Small intestine (tissue), 7 donors: ENCODE results near the gene NKAIN2. TPM values are rescaled to one million over a fixed set of nuclear protein-coding genes. Genes with fewer than 3 reads are reported as not detected.
"Not testable (repeated sequence)": the region's sequence is repeated elsewhere in the genome, so short reads cannot be mapped to it uniquely, and the experiment has no call there.

Experiments used
- DNase-seq, 2 donors: peaks; one replicate each; pipeline versions ENCODE4 v3.0.0 to v3.0.0-alpha.2; 2013
- FAIRE-seq: peaks from 2 replicates; lab custom pipeline; 2012; peaks lifted over from hg19 to GRCh38; lab: Jason Lieb, UNC
- H3K27ac ChIP-seq, 3 donors: one replicate each; pipeline ENCODE4 v1.5.1; 2013; ENCODE audit warnings: low read length in 2 of 3, mild to moderate bottlenecking in 2 of 3, control low read depth in 1 of 3, inconsistent platforms in 1 of 3, low read depth in 1 of 3, moderate library complexity in 1 of 3
- H3K27me3 ChIP-seq, 3 donors: one replicate each; pipeline ENCODE4 v1.6.1; 2013; ENCODE audit warnings: low read length in 3 of 3, inconsistent platforms in 1 of 3; ENCODE audit not compliant: control insufficient read depth in 3 of 3, insufficient read depth in 3 of 3
- H3K36me3 ChIP-seq, 3 donors: one replicate each; pipeline ENCODE4 v1.6.1; 2013; ENCODE audit warnings: low read length in 3 of 3, inconsistent platforms in 1 of 3, low read depth in 1 of 3, mild to moderate bottlenecking in 1 of 3, moderate library complexity in 1 of 3; ENCODE audit not compliant: control insufficient read depth in 3 of 3, insufficient read depth in 2 of 3
- H3K4me1 ChIP-seq, 3 donors: one replicate each; pipeline ENCODE4 v1.6.1; 2013; ENCODE audit warnings: low read length in 2 of 3, inconsistent platforms in 1 of 3, low read depth in 1 of 3, mild to moderate bottlenecking in 1 of 3, moderate library complexity in 1 of 3; ENCODE audit not compliant: control insufficient read depth in 3 of 3, insufficient read depth in 2 of 3
- H3K4me3 ChIP-seq, 3 donors: one replicate each; pipeline ENCODE4 v1.5.1; 2013; ENCODE audit warnings: low read length in 3 of 3, control low read depth in 1 of 3, inconsistent platforms in 1 of 3, low read depth in 1 of 3, mild to moderate bottlenecking in 1 of 3, moderate library complexity in 1 of 3
- H3K9me3 ChIP-seq, 2 donors: one replicate each; pipeline ENCODE4 v1.6.1; 2013; ENCODE audit warnings: low read depth in 1 of 2, low read length in 1 of 2; ENCODE audit not compliant: control insufficient read depth in 2 of 2, insufficient read depth in 1 of 2
- WGBS, 3 donors: extraction: QIAGEN DNeasy Blood & Tissue Kit; methylation state at CpG; one replicate each; pipeline ENCODE4 v1.1.7; 2013; 5-methylcytosine and 5-hydroxymethylcytosine counted together
- polyA plus RNA-seq, 4 donors: library from polyadenylated mRNA; stranded (reverse) in 3 of 4; unstranded in 1 of 4; fragments of 200-250 nt in 3 of 4; fragments of 120-200 nt in 1 of 4; gene quantifications; one replicate each; pipeline versions ENCODE4 v1.2.1 to v1.2.3, GENCODE V29; 2013
- donor health status: healthy with polysubstance abuse.
- donor health status: control.
- donor health status: control.
- donor health status: Bipolar disorder and iron deficiency.
- donor health status: healthy.

NKAIN2 gene
- polyA plus RNA-seq, 4 donors, result 0.16 to 1.4 (median 0.19) TPM; not detected in 1

DNA sequence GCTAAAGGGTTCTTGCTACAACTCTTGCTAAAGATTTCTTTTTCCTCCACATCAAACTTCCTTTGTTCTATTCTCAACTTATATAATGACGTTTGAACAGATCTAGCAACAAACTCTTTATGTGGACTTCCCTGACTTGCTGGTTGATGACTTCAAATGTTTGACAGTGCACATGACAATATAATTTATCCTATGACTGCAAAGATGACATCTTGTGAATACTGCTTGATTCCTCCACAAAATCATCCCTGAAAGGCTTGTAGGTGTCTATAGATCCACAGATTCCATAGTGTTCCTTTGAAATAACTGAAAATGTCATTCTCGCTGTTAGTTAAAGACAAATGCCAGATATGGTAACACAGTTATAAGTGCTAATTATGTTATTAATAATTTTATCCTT lies 478.9 kb downstream of the NKAIN2 start:
- H3K9me3 ChIP-seq, result no peaks in the 10 kb centered on the region
- no peak for FAIRE-seq
- H3K27ac ChIP-seq, result no peak overlapping the region
- no peaks in the 10 kb centered on the region for H3K4me1 ChIP-seq
- no peak for DNase-seq
- no peaks in the 10 kb centered on the region for H3K36me3 ChIP-seq
- WGBS, 3 donors, result 83% methylated on average over 2 of the region's 2 CpGs
- H3K4me3 ChIP-seq, result no peak overlapping the region
- H3K27me3 ChIP-seq, result no peaks in the 10 kb centered on the region

DNA sequence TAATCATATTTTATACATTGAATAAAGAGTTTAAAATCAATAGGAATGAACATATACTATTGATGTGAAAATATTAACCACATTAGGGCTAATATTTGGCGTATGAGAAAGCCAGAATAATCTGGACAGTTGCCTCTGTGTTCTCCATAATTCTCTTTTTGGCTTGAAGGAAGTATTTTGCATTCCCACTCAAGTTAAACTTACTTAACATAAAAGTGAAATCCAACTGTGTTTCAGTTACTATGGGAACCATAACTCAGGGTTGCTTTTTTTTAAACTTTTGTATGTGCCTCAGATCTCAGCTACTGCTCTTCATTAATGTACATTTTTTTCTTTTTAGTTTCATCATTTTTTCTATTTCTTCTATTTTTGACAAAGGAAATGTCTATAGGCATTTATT lies 479.8 kb downstream of the NKAIN2 start:
- Histone ChIP-seq H3K36me3 (no peaks in the 10 kb centered on the region), H3K27me3 (no peaks in the 10 kb centered on the region), H3K4me1 (no peaks in the 10 kb centered on the region), H3K27ac (no peak overlapping the region), H3K4me3 (no peak overlapping the region), H3K9me3 (no peaks in the 10 kb centered on the region)
- no peak for FAIRE-seq
- 72 to 85% (median 79%) methylated on average over 1 of the region's 1 CpG for WGBS, 3 donors
- DNase-seq, result no peak

DNA sequence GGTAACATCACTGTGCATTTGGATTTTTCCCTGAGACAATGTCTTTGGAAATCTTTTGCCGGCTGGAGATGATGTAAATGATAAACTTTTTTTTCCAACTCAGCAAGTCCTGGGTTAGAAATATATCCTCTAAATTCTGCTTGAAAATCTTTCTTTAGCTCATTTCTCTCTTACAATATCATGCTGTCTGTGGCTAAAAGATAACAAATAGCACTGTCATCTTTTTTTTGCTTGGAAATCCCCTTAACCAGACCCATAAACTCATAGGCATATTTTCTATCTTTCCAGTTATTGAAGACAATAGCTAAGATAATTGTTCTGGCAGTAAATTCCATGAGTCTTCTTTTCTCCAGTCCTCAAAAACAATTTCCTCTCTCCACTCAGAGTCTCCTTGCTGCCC lies 481.5 kb downstream of the NKAIN2 start:
- WGBS, 3 donors, result 91 to 94% (median 93%) methylated on average over 1 of the region's 1 CpG
- Histone ChIP-seq H3K36me3 (no peaks in the 10 kb centered on the region), H3K27me3 (no peaks in the 10 kb centered on the region), H3K4me3 (no peak overlapping the region), H3K4me1 (no peaks in the 10 kb centered on the region), H3K9me3 (no peaks in the 10 kb centered on the region), H3K27ac (no peak overlapping the region)
- no peak for FAIRE-seq
- no peak for DNase-seq

DNA sequence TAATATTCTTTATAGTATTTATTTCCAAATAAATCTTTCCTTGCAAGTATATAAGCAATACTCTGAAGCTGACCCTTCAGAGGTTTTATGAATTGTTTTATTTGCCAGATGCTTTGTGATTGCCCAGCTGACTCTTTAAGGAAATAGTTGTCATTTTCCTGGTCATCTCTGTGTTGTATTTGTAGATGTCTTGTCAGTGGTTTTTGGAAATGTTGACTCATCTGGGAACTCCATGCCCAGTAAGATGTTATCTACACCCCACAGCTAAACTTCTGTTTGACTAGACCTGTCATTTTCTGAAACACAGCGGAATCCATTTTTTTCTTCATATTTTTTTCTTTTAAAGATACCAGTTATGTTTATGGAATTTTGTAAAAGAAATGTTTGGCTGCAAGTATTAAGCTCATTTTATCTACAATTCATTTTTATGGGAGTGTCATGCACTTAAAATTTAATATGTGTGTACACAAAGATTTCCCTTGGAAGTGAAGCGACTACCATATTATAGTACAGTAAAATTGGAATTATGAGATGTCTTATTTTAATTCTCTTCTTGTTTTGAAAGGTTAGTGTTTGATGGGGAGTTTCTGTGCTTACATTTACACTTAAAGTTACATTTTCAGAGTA lies 491.0 kb downstream of the NKAIN2 start:
- H3K9me3 ChIP-seq, result no peaks in the 10 kb centered on the region
- DNase-seq (no peak), FAIRE-seq (no peak)
- H3K4me3 ChIP-seq, result no peak overlapping the region
- no peaks in the 10 kb centered on the region for H3K36me3 ChIP-seq
- no peak overlapping the region for H3K27ac ChIP-seq
- WGBS, 3 donors, result 81 to 92% (median 87%) methylated on average over 2 of the region's 2 CpGs
- H3K27me3 ChIP-seq, result no peaks in the 10 kb centered on the region
- H3K4me1 ChIP-seq, result no peaks in the 10 kb centered on the region

DNA sequence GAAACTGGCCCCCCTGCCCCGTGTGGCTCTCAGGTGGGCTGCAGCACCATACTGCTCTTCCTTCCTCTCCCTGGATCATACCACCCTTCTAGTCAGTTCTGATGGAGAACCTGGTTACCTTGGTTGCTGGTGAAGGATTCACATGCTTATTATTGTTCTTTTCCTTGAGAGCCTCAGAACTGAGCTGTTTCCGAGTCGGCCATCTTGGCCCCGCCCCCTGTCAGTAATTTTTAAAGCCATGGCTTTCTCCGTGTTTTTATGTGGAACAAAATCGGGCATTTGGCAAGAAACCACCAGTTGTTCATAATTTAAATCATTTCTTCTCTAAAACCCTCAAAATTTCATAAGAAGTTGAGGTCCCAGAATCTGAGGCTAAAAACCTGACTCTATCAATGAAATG lies 493.8 kb downstream of the NKAIN2 start:
- Histone ChIP-seq H3K4me1 (no peaks in the 10 kb centered on the region), H3K36me3 (no peaks in the 10 kb centered on the region), H3K27me3 (no peaks in the 10 kb centered on the region), H3K27ac (no peak overlapping the region), H3K9me3 (peaks cover 0 to 6% of the 10 kb centered on the region in 2 donors), H3K4me3 (no peak overlapping the region)
- FAIRE-seq (no peak), DNase-seq (no peak)
- WGBS, 3 donors, result 73 to 83% (median 75%) methylated on average over 6 of the region's 6 CpGs

DNA sequence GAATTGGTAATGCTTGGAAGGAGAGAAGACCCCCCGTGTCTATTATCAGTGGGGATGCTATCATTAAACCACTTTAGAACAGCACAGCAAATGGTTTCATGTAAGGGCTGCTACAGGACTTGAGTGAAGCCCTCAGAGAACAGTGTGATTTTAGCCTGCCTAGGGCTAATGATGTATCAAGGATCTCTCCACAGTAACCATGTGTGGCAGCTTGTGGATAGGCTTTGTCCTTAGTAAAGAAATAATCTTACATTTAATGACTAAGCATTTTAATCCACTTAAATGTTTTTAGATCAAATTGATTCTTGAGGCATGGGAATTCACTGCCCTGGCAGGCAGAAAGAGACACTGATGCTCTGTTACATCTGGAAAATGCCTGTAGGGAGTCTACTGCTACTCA lies 495.1 kb downstream of the NKAIN2 start:
- FAIRE-seq, result no peak
- Histone ChIP-seq H3K9me3 (peaks cover 0 to 6% of the 10 kb centered on the region in 2 donors), H3K27me3 (no peaks in the 10 kb centered on the region), H3K36me3 (no peaks in the 10 kb centered on the region), H3K27ac (no peak overlapping the region), H3K4me3 (no peak overlapping the region), H3K4me1 (no peaks in the 10 kb centered on the region)
- 30 to 49% (median 44%) methylated on average over 1 of the region's 1 CpG for WGBS, 3 donors
- no peak for DNase-seq

DNA sequence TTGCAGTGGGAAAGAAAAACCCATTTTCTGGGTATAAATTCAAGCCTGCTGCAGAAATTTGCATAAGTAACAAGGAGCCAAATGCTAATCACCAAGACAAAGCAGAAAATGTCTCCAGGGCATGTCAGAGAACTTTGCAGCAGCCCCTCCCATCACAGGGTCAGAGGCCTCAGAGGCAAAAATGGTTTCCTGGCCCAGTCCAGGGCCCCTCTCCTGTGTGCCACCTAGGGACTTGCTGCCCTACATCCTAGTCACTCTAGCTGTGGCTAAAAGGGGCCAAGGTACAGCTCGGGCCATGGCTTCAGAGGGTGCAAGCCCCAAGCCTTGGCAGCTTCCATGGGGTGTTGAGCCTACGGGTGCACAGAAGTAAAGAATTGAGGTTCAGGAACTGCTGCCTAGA lies 497.2 kb downstream of the NKAIN2 start:
- H3K9me3 ChIP-seq, DNase-seq, FAIRE-seq, H3K36me3 ChIP-seq, H3K27me3 ChIP-seq, H3K27ac ChIP-seq, H3K4me3 ChIP-seq, H3K4me1 ChIP-seq: not testable (repeated sequence)
- 83 to 93% (median 91%) methylated on average over 2 of the region's 2 CpGs for WGBS, 3 donors

DNA sequence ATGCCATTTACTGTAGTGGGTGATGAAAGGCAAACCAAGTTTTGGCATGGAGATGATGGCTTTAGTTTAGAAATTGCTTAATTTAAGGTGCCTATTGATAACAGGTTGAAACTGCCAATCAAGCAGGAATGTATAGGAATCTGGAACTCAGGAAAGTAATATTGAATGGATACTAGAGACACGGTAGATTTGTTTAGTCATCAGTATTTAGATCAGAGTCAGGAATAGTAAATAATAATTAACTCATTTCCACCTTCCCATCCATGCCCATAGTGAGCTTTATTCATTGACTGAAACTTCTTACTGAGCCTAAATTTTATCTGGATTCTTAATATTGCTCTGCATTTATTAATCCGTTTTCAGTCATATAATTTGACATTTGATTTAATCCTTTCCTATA lies 500.3 kb downstream of the NKAIN2 start:
- FAIRE-seq (no peak), DNase-seq (no peak)
- peaks cover 0 to 6% of the 10 kb centered on the region in 2 donors for H3K9me3 ChIP-seq
- no peak overlapping the region for H3K27ac ChIP-seq
- H3K36me3 ChIP-seq, result no peaks in the 10 kb centered on the region
- no peaks in the 10 kb centered on the region for H3K27me3 ChIP-seq
- no peak overlapping the region for H3K4me3 ChIP-seq
- 66 to 78% (median 71%) methylated on average over 2 of the region's 2 CpGs for WGBS, 3 donors
- no peaks in the 10 kb centered on the region for H3K4me1 ChIP-seq

DNA sequence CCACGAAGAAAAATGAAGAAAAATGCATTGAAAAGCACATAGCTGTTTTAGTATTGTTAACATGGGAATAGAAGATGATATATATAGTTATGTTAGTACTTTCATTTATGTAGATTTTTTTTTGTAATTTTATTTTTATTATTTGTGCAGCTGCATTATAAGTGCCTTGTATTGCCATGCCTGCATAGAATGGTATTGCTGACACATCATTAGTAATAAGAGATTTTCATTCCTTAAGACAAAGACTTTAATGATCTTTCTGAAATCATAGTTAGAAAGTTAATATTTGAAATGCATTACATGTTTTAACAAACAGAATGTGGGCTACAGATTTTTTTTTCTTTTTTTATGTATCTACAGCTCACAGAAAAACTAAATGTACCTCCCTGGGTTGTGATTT lies 506.5 kb downstream of the NKAIN2 start:
- H3K27me3 ChIP-seq, result no peaks in the 10 kb centered on the region
- H3K4me1 ChIP-seq, result no peaks in the 10 kb centered on the region
- 23 to 53% (median 48%) methylated on average over 1 of the region's 1 CpG for WGBS, 3 donors
- no peak overlapping the region for H3K27ac ChIP-seq
- H3K9me3 ChIP-seq, result no peaks in the 10 kb centered on the region
- FAIRE-seq (no peak), DNase-seq (no peak)
- H3K36me3 ChIP-seq, result no peaks in the 10 kb centered on the region
- no peak overlapping the region for H3K4me3 ChIP-seq
